Measurements from ENCODE around the gene GPR61.

The GPR61 gene, protein sequence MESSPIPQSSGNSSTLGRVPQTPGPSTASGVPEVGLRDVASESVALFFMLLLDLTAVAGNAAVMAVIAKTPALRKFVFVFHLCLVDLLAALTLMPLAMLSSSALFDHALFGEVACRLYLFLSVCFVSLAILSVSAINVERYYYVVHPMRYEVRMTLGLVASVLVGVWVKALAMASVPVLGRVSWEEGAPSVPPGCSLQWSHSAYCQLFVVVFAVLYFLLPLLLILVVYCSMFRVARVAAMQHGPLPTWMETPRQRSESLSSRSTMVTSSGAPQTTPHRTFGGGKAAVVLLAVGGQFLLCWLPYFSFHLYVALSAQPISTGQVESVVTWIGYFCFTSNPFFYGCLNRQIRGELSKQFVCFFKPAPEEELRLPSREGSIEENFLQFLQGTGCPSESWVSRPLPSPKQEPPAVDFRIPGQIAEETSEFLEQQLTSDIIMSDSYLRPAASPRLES
- long read RNA-seq: 0 reads

- Histone ChIP-seq H3K4me3 (replicated peaks; ENCODE audit: insufficient read depth, low read length) (no peak within 1 kb of the TSS), H3K27ac (replicated peaks) (no peak within 1 kb of the TSS), H3K27me3 (ENCODE audit: insufficient read depth, poor library complexity, severe bottlenecking) (no peaks in the 10 kb centered on the region)
- no peak for DNase-seq (ENCODE audit: low read depth in 1 of 2, low spot score in 1 of 2)
- TF ChIP-seq POLR2AphosphoS5 (IDR thresholded peaks at IDR 0.05; ENCODE audit: low read depth) (no peak), SPI1 (IDR thresholded peaks at IDR 0.05; ENCODE audit: borderline replicate concordance, low read depth) (no peak), GABPA (IDR thresholded peaks at IDR 0.05; ENCODE audit: low read depth) (no peak)
- TF ChIP-seq, protein P1, sequence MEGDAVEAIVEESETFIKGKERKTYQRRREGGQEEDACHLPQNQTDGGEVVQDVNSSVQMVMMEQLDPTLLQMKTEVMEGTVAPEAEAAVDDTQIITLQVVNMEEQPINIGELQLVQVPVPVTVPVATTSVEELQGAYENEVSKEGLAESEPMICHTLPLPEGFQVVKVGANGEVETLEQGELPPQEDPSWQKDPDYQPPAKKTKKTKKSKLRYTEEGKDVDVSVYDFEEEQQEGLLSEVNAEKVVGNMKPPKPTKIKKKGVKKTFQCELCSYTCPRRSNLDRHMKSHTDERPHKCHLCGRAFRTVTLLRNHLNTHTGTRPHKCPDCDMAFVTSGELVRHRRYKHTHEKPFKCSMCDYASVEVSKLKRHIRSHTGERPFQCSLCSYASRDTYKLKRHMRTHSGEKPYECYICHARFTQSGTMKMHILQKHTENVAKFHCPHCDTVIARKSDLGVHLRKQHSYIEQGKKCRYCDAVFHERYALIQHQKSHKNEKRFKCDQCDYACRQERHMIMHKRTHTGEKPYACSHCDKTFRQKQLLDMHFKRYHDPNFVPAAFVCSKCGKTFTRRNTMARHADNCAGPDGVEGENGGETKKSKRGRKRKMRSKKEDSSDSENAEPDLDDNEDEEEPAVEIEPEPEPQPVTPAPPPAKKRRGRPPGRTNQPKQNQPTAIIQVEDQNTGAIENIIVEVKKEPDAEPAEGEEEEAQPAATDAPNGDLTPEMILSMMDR (IDR thresholded peaks at IDR 0.05; ENCODE audit: insufficient read depth, low read length): no peak
- TF ChIP-seq, protein P2, sequence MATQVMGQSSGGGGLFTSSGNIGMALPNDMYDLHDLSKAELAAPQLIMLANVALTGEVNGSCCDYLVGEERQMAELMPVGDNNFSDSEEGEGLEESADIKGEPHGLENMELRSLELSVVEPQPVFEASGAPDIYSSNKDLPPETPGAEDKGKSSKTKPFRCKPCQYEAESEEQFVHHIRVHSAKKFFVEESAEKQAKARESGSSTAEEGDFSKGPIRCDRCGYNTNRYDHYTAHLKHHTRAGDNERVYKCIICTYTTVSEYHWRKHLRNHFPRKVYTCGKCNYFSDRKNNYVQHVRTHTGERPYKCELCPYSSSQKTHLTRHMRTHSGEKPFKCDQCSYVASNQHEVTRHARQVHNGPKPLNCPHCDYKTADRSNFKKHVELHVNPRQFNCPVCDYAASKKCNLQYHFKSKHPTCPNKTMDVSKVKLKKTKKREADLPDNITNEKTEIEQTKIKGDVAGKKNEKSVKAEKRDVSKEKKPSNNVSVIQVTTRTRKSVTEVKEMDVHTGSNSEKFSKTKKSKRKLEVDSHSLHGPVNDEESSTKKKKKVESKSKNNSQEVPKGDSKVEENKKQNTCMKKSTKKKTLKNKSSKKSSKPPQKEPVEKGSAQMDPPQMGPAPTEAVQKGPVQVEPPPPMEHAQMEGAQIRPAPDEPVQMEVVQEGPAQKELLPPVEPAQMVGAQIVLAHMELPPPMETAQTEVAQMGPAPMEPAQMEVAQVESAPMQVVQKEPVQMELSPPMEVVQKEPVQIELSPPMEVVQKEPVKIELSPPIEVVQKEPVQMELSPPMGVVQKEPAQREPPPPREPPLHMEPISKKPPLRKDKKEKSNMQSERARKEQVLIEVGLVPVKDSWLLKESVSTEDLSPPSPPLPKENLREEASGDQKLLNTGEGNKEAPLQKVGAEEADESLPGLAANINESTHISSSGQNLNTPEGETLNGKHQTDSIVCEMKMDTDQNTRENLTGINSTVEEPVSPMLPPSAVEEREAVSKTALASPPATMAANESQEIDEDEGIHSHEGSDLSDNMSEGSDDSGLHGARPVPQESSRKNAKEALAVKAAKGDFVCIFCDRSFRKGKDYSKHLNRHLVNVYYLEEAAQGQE (IDR thresholded peaks at IDR 0.05; ENCODE audit: insufficient replicate concordance, low read depth): no peak
Measured at GRCh38 chr1:109539676-109540075, at the start of gene GPR61. TSS of gene GPR61 (plus strand) at chr1:109539872. CDS start at chr1:109543023, 3,151 bp downstream.

GRCh38 chr1:109490029-109490933 is 49.4 kb upstream of the GPR61 start:
- DNase-seq (ENCODE audit: low read depth in 1 of 2, low spot score in 1 of 2): peak in 1 of 2 experiments; percentile 69
- Histone ChIP-seq H3K27ac (replicated peaks) (no peak overlapping the region), H3K27me3 (ENCODE audit: insufficient read depth, poor library complexity, severe bottlenecking) (no peaks in the 10 kb centered on the region), H3K4me3 (replicated peaks; ENCODE audit: insufficient read depth, low read length) (no peak overlapping the region)
- TF ChIP-seq, protein P1 (IDR thresholded peaks at IDR 0.05; ENCODE audit: insufficient read depth, low read length): peak; percentile 85
- TF ChIP-seq SPI1 (IDR thresholded peaks at IDR 0.05; ENCODE audit: borderline replicate concordance, low read depth): no peak

DNA sequence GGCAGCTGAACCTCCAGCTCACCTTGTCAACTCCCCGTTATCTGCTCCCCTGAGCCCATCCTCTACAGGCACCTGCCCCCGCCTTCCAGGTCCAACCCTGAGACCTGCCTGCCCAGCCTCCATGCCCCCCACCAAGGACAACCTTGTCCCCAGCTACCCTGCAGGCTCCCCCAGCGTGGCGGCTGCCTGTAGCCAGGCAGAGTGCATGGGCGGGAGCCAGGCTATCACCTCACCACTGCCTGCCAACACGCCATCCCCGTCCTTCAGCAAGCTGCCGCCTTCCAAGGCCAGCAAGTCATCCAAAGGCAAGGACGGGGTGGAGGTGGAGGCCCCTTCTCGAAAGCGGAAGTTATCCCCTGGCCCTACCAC is 48.8 kb upstream of the GPR61 start:
- TF ChIP-seq, protein P2 (IDR thresholded peaks at IDR 0.05; ENCODE audit: insufficient replicate concordance, low read depth): no peak
- TF ChIP-seq SPI1 (IDR thresholded peaks at IDR 0.05; ENCODE audit: borderline replicate concordance, low read depth): no peak
- TF ChIP-seq GABPA (IDR thresholded peaks at IDR 0.05; ENCODE audit: low read depth): no peak
- TF ChIP-seq, protein P1 (IDR thresholded peaks at IDR 0.05; ENCODE audit: insufficient read depth, low read length): no peak
- no peak for TF ChIP-seq POLR2AphosphoS5 (IDR thresholded peaks at IDR 0.05; ENCODE audit: low read depth)

More for the DNA sequence above, 48.8 kb upstream of the GPR61 start:
- no peak for DNase-seq (ENCODE audit: low read depth in 1 of 2, low spot score in 1 of 2)
- no peak overlapping the region for H3K27ac ChIP-seq (replicated peaks)
- no peaks in the 10 kb centered on the region for H3K27me3 ChIP-seq (ENCODE audit: insufficient read depth, poor library complexity, severe bottlenecking)
- H3K4me3 ChIP-seq (replicated peaks; ENCODE audit: insufficient read depth, low read length): no peak overlapping the region

Data from HL-60 (cell line).